Calu3 (cell line): ENCODE measurements around the gene ATP1A3. TPM values are rescaled to one million over a fixed set of nuclear protein-coding genes. Genes with fewer than 3 reads are reported as not detected.
A peak's percentile ranks its signal among the peaks of the same experiment; 100 is the strongest.

Source experiments
- BruUV-seq: library from RNA; stranded (reverse); fragments of 400-500 nt; replicated peaks from 2 replicates; lab custom pipeline; 2021; lab: Mats Ljungman, UMichigan
- CTCF ChIA-PET: fragments of 300-600 bp; sonication (Branson Sonifier 250); formaldehyde crosslinking; loops from one replicate; lab custom pipeline; 2022; ENCODE audit warnings: antibody characterized with exemption; lab: Charles Lee
- DNase-seq: peaks from one replicate; pipeline ENCODE4 v3.0.0; 2022
- H3K27ac Mint-ChIP-seq: one replicate; pipeline ENCODE4 v1.8.0; 2022; ENCODE audit warnings: mixed read lengths; ENCODE audit not compliant: unreplicated experiment
- H3K27me3 Mint-ChIP-seq: one replicate; pipeline ENCODE4 v1.8.0; 2022; ENCODE audit warnings: mixed read lengths; ENCODE audit not compliant: unreplicated experiment
- H3K36me3 Mint-ChIP-seq: one replicate; pipeline ENCODE4 v1.8.0; 2022; ENCODE audit warnings: mild to moderate bottlenecking, moderate library complexity, mixed read lengths; ENCODE audit not compliant: insufficient read depth, unreplicated experiment
- H3K4me1 Mint-ChIP-seq: one replicate; pipeline ENCODE4 v1.8.0; 2022; ENCODE audit warnings: mild to moderate bottlenecking, low read depth, mixed read lengths; ENCODE audit not compliant: unreplicated experiment
- H3K4me3 Mint-ChIP-seq: one replicate; pipeline ENCODE4 v1.8.0; 2022; ENCODE audit warnings: mild to moderate bottlenecking, low read depth, moderate library complexity, mixed read lengths; ENCODE audit not compliant: unreplicated experiment
- H3K9me3 Mint-ChIP-seq: one replicate; pipeline ENCODE4 v1.8.0; 2022; ENCODE audit warnings: low read depth, mixed read lengths; ENCODE audit not compliant: unreplicated experiment
- intact Hi-C: fragments of 100-400 bp; cut with micrococcal nuclease; formaldehyde crosslinking; loops from one replicate; pipeline ENCODE4 v1.10.0; 2022; ENCODE audit not compliant: unreplicated experiment
- total RNA-seq: library from RNA; stranded (reverse); gene quantifications from 2 replicates; pipeline ENCODE4 v1.2.3, GENCODE V29; 2022
- TF ChIP-seq, protein P1 (sequence below): fragments of 200-600 bp; IDR thresholded peaks from one replicate; pipeline ENCODE4 v1.8.0; 2022; ENCODE audit warnings: antibody characterized with exemption; ENCODE audit not compliant: unreplicated experiment

Gene ATP1A3
- total RNA-seq, 1 experiment from 2014 or later: 1.7 TPM

DNA sequence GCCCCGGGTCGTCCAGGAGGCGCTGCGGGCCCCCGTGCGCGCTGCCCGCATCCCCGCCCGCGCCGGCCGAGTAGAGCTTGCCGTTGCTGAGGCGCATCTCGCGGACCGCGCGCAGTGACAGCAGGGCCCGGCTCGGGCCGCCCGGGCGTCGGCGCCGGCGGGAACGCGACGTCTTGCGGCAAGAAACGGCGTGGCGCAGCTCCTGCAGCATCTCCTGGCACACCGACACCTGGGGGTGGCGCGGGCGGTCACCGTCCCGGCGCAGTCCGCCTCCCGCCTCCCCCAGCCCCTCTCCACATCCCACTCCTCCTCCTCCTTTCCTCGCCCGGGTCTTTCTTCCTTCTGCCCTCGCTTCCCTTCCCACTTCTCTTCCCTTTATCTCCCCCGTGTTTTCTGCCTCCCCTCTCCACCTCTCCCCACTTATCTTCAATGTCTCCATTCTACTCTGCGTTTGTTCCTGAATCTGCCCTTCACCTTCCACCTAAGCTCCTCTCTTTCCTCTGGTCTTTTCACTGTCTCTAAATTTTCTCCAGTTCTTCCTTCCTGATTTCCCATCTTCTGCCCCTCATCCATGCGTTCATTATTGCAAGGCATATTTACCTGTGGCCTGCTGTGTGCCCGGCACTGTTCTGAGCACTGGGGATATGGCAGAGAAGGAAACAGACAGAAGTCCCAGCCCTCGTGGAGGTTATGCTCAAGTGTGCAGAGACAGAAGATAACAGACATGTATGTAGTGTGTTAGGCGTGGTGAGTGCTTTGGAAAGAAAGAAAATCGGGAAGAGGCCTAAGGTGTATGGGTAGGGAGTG lies 5.2 kb upstream of the ATP1A3 start:
- intact Hi-C loops: loop anchor here (5.0 to 10.0 kb wide), 2 partner anchors 33 to 96 kb away; no protein-coding TSS in a partner anchor
- peaks cover 8% of the 10 kb centered on the region for H3K36me3 Mint-ChIP-seq
- H3K27me3 Mint-ChIP-seq: peaks cover 96% of the 10 kb centered on the region
- peak; percentile 18 for DNase-seq
- H3K4me1 Mint-ChIP-seq: peaks cover 20% of the 10 kb centered on the region
- no TSS peak for BruUV-seq
- H3K4me3 Mint-ChIP-seq: peak overlapping the region; percentile 15
- peak overlapping the region; percentile 1 for H3K27ac Mint-ChIP-seq
- CTCF ChIA-PET: no interaction called here
- TF ChIP-seq, protein P1, sequence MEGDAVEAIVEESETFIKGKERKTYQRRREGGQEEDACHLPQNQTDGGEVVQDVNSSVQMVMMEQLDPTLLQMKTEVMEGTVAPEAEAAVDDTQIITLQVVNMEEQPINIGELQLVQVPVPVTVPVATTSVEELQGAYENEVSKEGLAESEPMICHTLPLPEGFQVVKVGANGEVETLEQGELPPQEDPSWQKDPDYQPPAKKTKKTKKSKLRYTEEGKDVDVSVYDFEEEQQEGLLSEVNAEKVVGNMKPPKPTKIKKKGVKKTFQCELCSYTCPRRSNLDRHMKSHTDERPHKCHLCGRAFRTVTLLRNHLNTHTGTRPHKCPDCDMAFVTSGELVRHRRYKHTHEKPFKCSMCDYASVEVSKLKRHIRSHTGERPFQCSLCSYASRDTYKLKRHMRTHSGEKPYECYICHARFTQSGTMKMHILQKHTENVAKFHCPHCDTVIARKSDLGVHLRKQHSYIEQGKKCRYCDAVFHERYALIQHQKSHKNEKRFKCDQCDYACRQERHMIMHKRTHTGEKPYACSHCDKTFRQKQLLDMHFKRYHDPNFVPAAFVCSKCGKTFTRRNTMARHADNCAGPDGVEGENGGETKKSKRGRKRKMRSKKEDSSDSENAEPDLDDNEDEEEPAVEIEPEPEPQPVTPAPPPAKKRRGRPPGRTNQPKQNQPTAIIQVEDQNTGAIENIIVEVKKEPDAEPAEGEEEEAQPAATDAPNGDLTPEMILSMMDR: no peak
- H3K9me3 Mint-ChIP-seq: no peaks in the 10 kb centered on the region

DNA sequence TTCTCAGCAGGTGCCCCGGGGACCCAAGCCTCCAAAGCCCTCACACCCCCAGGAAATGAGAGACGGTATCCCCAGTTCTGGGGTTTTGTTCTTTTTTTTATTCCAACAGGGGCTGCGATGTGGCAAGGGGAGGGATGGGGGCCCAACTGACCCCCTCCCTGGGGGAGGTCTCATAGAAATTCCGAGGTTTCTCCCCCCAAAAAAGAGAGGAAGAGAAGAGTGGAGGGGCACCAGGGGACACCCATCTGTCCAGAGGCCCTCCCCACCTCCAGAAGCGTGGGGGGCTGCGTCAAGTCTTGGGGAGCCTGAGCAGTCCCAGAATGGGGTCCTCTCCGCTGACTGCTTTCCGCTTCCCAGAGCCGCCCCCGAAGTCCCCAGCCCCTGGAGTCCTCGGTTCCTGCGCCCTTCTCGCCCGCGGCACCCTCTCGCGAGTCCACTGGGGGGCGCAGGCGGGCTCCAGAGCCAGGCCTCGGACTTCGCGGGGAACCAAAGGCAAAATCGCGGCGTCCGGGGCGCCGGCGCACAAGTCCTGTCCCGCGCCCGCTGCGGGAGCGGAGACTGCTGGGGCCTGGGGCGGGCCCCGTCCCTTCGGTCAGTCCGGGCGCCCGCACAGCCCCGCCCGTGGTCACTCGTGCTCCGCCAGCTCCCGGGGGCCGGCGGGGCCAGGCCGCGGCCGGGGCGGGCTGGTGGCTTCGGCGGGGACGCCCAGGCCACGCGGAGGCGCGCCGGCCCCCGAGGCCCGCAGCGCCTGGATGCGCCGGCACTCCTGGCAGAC lies 4.4 kb upstream of the ATP1A3 start:
- H3K9me3 Mint-ChIP-seq: no peaks in the 10 kb centered on the region
- peaks cover 20% of the 10 kb centered on the region for H3K4me1 Mint-ChIP-seq
- H3K27ac Mint-ChIP-seq: no peak overlapping the region
- TF ChIP-seq, protein P1: peak; percentile 82
- peak; percentile 74 for DNase-seq
- intact Hi-C loops: loop anchor here (5.0 to 10.0 kb wide), 2 partner anchors 34 to 96 kb away; no protein-coding TSS in a partner anchor
- CTCF ChIA-PET: no interaction called here
- peaks cover 88% of the 10 kb centered on the region for H3K27me3 Mint-ChIP-seq
- peaks cover 8% of the 10 kb centered on the region for H3K36me3 Mint-ChIP-seq
- BruUV-seq: no TSS peak
- no peak overlapping the region for H3K4me3 Mint-ChIP-seq

DNA sequence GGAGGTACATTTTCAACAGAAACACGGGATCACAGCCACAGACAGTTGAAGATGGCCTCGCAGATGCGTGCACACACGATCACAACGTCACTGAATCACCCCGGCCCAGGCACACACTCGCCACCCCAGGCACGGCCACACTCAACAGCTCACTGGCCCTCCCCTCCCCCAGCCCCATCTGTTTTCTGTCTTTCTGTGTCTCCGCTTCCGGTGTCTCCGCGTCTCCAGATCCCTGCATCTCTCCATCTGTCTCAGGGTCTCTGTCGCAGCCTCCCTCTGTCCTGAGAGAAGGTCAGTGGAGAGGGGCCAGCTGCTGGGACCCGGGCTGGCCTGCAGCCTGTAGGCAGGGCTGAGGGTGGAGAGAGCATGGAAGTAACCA lies 3.8 kb upstream of the ATP1A3 start:
- Mint-ChIP-seq H3K36me3 (peaks cover 8% of the 10 kb centered on the region), H3K27ac (no peak overlapping the region), H3K27me3 (peaks cover 82% of the 10 kb centered on the region), H3K4me1 (peaks cover 20% of the 10 kb centered on the region), H3K9me3 (no peaks in the 10 kb centered on the region), H3K4me3 (no peak overlapping the region)
- DNase-seq: no peak
- intact Hi-C loops: loop anchor here (5.0 to 10.0 kb wide), 2 partner anchors 34 to 97 kb away; no protein-coding TSS in a partner anchor
- CTCF ChIA-PET: no interaction called here
- TF ChIP-seq, protein P1: no peak
- no TSS peak for BruUV-seq

DNA sequence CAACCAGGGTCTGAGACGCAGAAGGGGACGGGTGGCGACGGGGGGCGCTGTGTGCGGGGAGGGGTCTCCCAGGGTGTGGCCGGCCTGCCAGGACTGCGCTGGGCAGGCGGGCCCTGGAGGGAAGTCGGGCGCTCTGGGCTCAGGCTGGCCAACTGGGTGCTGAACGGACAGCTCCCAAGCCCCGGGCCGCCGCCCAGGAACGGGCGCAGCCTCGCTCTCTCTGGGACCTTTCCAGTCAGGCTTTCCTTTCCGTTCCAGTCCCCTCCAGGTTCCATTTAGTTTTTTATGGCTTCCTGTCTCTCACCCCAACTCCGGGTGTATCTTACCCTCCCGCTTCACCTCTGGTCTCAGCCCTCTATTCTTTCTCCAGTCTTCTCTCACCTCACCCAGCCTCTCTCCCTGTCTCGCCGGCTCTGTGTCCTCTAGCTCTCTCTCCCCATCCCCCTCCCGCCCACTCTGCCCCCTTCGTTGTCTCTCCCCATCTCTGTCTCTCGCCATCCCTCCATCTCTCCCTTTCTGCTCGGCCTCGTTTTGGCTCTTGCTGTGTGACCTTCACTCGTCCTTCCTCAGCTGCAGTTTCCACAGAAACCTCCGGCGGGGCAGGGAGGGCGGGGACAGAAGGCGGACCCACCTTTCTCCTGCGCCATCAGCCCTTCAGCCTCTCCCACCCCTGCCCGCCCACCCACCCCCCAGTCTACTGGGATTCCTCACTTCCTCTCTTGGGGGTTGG lies 3.3 kb upstream of the ATP1A3 start:
- intact Hi-C loops: loop anchor here (5.0 to 10.0 kb wide), 2 partner anchors 35 to 98 kb away; no protein-coding TSS in a partner anchor
- peak; percentile 77 for DNase-seq
- H3K4me1 Mint-ChIP-seq: peaks cover 20% of the 10 kb centered on the region
- CTCF ChIA-PET: interaction anchor here (0.6 to 1.0 kb wide), 2 partner anchors 38 to 96 kb away, joined by 3 to 8 read pairs; no protein-coding TSS in a partner anchor
- TF ChIP-seq, protein P1: no peak
- peaks cover 8% of the 10 kb centered on the region for H3K36me3 Mint-ChIP-seq
- no peak overlapping the region for H3K27ac Mint-ChIP-seq
- BruUV-seq: no TSS peak
- H3K4me3 Mint-ChIP-seq: no peak overlapping the region
- no peaks in the 10 kb centered on the region for H3K9me3 Mint-ChIP-seq
- peaks cover 77% of the 10 kb centered on the region for H3K27me3 Mint-ChIP-seq
